ENCODE measurements around the gene SCARB1.

DNA sequence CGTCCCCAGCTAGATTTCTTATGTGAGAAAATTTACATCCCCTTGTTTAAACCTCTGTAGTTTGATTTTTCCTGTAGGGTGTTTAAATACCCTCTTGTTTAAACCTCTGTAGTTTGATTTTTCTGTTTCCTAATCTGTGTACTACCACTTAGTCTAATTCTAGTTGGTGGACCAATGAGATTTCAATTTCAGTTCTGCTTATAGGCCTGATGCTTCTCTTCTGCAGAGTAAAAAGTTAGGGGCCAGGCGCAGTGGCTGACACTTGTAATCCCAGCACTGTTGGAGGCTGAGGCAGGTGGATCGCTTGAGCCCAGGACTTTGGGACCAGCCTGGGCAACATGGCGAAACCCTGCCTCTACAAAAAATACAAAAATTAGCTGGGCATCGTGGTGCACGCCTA, 39.3 kb upstream of the SCARB1 start:
- TF ChIP-seq SREBF2 (CRISPR knock-in tag; IDR thresholded peaks at IDR 0.05), result no peak
- TF ChIP-seq, protein P1, sequence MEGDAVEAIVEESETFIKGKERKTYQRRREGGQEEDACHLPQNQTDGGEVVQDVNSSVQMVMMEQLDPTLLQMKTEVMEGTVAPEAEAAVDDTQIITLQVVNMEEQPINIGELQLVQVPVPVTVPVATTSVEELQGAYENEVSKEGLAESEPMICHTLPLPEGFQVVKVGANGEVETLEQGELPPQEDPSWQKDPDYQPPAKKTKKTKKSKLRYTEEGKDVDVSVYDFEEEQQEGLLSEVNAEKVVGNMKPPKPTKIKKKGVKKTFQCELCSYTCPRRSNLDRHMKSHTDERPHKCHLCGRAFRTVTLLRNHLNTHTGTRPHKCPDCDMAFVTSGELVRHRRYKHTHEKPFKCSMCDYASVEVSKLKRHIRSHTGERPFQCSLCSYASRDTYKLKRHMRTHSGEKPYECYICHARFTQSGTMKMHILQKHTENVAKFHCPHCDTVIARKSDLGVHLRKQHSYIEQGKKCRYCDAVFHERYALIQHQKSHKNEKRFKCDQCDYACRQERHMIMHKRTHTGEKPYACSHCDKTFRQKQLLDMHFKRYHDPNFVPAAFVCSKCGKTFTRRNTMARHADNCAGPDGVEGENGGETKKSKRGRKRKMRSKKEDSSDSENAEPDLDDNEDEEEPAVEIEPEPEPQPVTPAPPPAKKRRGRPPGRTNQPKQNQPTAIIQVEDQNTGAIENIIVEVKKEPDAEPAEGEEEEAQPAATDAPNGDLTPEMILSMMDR (IDR thresholded peaks at IDR 0.05 in 2 of 3, conservative IDR thresholded peaks at IDR 0.05 in 1 of 3; ENCODE audit: insufficient read depth in 2 of 3, low read depth in 1 of 3, low read length in 3 of 3), result no peak
- TF ChIP-seq POLR2A (conservative IDR thresholded peaks at IDR 0.05), result no peak
- no peak for TF ChIP-seq RNF2 (IDR thresholded peaks at IDR 0.05)
- no peak for TF ChIP-seq NFE2L1 (tag; IDR thresholded peaks at IDR 0.05; ENCODE audit: borderline replicate concordance, low read depth)
- TF ChIP-seq MAX (CRISPR knock-in tag; IDR thresholded peaks at IDR 0.05), result no peak
- TF ChIP-seq STAT6 (CRISPR knock-in tag; IDR thresholded peaks at IDR 0.05), result no peak
- TF ChIP-seq PML (IDR thresholded peaks at IDR 0.05; ENCODE audit: low read length), result no peak
